GM12891 (cell line): ENCODE results near the gene RAB36.

Experiments
- PAX5 ChIP-seq: IDR thresholded peaks from 2 replicates; pipeline ENCODE4 v1.6.1; 2011; ENCODE audit warnings: low read length, moderate library complexity, mild to moderate bottlenecking; ENCODE audit not compliant: insufficient read depth, severe bottlenecking
- POLR2A ChIP-seq: IDR thresholded peaks from 2 replicates; pipeline ENCODE4 v1.6.1; 2011; ENCODE audit warnings: low read depth, low read length, control low read depth
- POLR2AphosphoS5 ChIP-seq: IDR thresholded peaks from 2 replicates; pipeline ENCODE4 v1.6.1; 2011; ENCODE audit warnings: low read depth, low read length, control low read depth
- POU2F2 ChIP-seq: IDR thresholded peaks from 2 replicates; pipeline ENCODE4 v1.6.1; 2011; ENCODE audit warnings: low read depth, mild to moderate bottlenecking, control low read depth, low read length, moderate library complexity
- TAF1 ChIP-seq: IDR thresholded peaks from 2 replicates; pipeline ENCODE4 v1.6.1; 2011; ENCODE audit warnings: low read depth, low read length, control low read depth

- TF ChIP-seq POLR2A (no peak), TAF1 (no peak), POLR2AphosphoS5 (no peak), PAX5 (no peak), POU2F2 (no peak)
Observed at GRCh38 chr22:23130697-23131096, 14.6 kb upstream of the RAB36 start.
